OCI-M2 (cell line): ENCODE measurements around the gene SPAG7.
"Not testable (repeated sequence)": the region's sequence is repeated elsewhere in the genome, so short reads cannot be mapped to it uniquely, and the experiment has no call there.

Experiments
- DNase-seq: peaks from one replicate; lab custom pipeline; 2025; ENCODE audit not compliant: unreplicated experiment; lab: John Stamatoyannopoulos, UW

SPAG7 gene

DNA sequence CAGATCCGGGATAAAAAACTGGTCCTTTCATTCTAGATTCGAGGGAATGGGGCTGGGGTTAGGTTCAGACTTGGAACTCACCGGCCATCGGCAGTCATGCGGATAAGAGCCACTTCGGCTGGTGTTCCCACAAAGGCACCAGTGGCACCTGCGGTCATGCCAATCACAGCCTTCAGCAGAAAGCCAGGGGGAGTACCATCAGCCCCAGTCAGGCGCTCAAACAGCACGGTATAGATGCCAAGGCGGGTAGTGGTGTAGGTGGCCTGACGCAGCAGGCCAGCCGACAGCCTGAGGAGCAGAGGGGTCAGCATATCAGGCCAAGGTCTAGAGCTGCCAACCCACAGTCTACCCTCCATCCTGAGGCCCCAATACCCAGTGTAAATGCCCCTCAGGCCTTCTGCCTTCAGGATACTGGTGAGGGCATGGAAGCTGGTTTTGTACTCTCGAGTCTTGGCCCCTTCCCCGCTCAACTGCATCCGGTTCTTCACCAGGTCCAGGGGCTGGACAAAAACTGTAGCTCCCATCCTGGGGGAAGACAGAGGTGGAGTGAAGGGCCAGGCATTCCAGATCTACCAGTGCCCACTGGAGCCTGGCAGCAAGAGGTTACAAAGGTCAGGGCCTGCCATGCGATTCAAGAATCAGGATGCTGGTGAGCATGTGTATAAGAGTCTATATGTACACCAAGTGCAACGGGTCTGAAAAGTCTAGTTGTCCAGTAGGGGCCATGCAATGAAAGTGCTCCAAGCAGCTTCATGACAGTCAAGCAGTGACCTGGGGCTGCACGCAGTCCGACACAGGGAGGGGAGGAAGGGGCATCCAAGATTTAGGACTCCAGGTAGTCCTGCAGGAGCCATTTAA lies 28.7 kb downstream of the SPAG7 start:
- no peak for DNase-seq

DNA sequence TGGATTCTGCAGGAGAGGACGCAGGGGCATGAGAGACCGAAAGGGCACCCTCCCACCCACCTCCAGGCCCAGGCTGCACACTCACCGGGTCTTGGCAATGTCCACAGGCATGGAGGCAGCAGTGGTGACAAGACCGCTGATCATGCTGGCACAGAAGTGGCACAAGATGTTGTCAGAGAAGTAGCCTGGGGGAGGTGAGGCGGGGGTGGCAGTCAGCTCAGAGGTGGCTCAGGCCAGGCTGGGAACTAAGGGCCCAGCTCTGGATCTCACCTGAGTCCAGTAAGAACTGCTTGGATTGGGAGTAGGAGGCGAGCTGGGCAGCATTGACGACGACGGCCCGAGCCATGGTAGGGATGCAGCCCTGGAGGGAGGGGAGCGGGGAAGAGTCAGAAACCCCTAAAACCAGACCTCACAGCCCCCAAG lies 29.5 kb downstream of the SPAG7 start:
- no peak for DNase-seq

DNA sequence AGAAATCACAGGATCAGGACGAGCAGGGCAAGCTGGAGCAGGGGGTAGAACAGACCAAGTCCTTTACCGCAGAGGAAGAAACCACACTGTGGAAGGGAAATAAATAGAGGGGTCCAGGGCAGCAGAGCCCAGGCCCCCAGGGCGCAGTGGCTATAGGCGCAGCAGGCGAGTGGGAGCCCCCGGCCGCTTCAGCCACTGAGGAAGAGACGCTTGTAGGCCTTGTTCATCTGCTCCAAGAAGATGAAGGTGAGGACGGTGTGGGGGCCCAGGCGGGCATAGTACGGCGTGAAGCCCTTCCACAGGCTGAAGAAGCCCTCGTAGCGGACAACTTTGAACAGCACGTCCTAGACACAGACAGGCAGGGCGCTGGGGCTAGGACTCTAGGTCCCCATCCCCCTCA lies 30.1 kb downstream of the SPAG7 start:
- DNase-seq: no peak

DNA sequence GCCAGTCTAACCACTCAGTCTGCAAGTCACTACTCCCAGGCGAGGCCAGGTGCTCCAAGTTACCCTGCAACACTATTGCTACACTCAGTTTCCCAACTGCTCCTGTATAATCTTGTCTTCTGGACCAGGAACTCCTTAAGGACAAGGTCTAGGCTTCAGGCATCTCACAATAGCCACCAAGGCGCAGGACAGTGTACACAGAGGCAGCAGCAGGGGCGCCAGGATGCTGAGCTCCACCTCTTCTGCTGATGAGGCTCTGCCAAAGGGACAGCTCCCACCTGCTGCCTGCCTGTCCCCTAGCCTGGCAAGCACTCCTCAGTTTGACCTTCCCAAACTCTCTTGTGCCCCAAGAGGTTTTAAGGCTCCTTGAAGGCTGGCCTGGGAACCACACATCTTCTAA lies 31.2 kb downstream of the SPAG7 start:
- no peak for DNase-seq

DNA sequence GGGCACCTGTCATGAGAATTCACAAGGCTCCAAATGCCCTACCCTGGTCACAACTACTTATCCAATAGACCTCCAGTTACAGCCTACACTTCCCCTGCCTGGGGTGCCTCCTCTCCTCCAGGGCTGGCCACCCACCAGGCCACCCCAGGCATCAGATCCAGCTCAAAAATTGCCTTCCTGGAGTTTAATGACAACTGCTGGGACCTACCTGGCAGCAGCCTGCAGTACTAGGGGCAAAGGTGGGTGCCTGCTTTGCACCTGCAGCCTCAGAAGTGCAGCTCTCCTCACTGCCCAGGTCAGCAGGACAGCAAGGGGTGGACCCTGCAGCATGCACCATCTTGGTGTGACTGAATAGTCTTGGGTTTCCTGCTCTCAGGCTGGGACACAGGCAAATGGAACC lies 32.0 kb downstream of the SPAG7 start:
- DNase-seq: no peak

DNA sequence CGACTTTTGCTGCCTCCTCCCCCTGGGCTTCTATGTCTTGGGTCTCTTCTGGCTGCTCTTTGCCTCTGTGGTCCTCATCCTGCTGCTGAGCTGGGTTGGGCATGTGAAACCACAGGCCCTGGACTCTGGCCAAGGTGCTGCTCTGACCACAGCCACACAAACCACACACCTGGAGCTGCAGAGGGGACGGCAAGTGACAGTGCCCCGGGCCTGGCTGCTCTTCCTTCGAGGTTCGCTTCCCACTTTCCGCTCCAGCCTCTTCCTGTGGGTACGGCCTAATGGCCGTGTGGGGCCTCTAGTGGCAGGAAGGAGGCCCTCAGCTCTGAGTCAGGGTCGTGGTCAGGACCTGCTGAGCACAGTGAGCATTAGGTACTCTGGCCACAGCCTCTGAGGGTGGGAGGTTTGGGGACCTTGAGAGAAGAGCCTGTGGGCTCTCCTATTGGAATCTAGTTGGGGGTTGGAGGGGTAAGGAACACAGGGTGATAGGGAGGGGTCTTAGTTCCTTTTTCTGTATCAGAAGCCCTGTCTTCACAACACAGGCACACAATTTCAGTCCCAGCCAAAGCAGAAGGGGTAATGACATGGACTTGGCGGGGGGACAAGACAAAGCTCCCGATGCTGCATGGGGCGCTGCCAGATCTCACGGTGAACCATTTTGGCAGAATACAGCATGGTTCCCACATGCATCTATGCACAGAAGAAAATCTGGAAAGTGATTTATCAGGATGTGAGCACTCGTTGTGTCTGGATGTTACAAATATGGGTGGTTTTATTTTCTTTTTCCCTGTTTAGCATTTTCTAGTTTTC lies 33.2 kb downstream of the SPAG7 start:
- DNase-seq: no peak

DNA sequence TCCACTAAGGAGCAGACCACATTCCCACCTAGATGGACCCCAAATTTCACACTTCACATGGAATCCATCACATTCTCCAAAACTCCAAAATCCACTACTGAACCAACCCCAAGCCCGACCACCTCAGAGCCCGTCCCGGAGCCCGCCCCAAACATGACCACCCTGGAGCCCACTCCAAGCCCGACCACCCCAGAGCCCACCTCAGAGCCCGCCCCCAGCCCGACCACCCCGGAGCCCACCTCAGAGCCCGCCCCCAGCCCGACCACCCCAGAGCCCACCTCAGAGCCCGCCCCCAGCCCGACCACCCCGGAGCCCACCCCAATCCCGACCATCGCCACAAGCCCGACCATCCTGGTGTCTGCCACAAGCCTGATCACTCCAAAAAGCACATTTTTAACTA lies 34.0 kb downstream of the SPAG7 start:
- no peak for DNase-seq

DNA sequence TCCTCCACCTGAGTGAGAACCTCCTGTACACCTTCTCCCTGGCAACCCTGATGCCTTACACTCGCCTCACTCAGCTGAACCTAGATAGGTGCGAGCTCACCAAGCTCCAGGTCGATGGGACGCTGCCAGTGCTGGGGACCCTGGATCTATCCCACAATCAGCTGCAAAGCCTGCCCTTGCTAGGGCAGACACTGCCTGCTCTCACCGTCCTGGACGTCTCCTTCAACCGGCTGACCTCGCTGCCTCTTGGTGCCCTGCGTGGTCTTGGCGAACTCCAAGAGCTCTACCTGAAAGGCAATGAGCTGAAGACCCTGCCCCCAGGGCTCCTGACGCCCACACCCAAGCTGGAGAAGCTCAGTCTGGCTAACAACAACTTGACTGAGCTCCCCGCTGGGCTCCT lies 34.9 kb downstream of the SPAG7 start:
- DNase-seq: no peak

DNA sequence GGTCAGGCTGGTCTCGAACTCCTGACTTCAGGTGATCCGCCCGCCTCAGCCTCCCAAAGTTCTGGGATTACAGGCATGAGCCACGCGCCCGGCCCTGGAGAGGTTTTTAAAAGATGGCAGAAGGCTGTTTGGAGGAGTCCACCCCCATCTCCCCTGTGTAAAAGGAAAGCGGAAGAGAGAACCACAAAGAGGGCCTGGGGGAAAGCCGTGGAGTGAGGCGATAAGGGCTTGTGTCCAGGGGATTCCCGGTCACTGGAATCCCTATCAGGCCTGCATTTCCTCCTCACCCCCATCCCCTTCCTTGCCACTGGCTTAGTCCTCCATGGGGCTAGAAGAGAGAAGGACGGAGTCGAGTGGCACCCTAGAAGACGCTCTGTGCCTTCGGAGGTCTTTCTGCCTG lies 35.7 kb downstream of the SPAG7 start, which contains the start of gene GP1BA:
Gene GP1BA (plus strand): TSS at position 315 of the 400 bp plus-strand sequence. CDS start 328 bp downstream, outside the sequence.
- DNase-seq: no peak

DNA sequence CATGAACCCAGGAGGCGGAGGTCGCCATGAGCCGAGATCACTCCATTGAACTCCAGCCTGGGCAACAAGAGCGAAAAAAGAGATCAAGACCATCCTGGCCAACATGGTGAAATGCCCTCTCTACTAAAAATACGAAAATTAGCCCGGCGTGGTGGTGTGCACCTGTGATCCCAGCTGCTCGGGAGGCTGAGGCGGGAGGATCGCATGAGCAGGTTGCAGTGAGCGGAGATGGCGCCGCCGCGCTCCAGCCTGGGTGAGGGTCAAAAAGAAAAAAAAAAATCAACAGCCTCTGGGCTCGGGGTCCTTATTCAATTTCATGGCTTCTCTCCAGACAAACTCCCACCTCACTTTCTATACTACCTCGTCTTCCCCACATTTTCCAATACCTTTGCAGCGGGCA lies 38.7 kb downstream of the SPAG7 start:
- DNase-seq: no peak

DNA sequence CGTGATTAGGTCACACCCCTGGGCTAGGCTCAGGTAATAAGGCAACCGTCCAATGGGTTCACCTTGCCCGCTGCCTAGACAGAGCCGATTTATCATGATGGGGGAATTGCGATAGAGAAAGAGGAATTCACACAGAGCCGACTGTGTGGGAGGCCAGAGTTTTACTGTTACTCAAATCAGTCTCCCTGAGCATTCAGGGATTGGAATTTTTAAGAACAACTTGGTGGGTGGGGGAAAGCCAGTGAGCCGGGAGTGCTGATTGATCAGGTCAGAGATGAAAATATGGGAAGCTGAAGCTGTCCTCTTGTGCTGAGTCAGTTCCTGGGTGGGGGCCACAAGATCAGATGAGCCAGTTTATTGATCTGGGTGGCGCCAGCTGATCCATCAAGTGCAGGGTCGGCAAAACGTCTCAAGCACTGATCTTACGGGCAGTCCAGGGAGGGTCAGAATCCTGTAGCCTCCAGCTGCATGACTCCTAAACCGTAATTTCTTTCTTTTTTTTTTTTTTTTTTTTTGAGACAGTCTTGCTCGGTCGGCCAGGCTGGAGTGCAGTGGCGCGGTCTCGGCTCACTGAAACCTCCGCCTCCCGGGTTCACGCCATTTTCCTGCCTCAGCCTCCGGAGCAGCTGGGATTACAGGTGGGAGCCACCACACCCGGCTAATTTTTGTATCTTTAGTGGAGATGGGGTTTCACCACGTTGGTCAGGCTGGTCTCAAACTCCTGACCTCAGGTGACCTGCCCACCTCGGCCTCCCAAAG lies 40.9 kb downstream of the SPAG7 start:
- not testable (repeated sequence) for DNase-seq

DNA sequence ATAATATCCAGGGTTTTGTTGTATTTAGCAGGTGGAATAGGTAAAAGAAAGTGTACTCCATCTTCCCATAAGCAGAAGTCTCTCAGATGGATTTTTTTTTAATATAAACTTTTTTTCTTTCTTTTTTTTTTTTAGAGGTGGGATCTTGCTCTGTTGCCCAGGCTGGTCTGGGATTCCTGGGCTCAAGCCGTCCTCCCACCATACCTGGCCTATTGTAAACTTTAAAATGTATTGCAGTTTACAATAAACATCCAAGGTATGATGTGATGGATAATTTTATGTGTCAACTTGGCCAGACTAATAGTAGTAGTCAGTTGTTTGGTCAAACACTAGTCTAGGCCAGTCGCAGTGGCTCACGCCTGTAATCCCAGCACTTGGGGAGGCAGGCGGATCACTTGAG lies 46.3 kb downstream of the SPAG7 start:
- no peak for DNase-seq

DNA sequence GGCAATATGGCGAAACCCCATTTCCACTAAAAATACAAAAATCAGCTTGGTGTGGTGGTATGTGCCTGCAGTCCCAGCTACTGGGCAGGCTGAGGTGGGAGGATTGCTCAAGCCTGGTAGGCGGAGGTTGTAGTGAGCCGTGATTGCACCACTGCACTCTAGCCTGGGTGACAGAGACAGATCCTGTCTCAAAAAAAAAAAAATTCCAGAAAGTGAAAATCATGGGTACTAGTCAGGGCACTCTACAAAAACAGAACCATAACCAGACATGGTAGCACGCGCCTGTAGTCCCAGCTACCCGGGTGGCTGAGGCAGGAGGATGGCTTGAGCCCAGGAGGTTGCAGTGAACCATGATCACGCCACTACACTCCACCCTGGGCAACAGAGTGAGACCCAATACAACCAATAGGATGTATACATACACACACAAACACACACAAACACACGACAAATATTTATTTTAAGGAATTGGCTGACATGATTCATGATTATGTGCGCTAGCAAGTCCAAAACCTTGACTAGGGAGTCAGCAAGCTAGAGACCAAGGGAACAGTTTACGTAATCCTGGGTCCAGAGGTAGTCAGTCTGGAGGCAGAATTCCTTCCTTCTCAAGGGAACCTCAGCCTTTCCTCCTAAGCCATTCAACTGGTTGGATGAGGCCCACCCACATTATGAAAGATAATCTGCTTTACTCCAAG lies 47.1 kb downstream of the SPAG7 start:
- no peak for DNase-seq

DNA sequence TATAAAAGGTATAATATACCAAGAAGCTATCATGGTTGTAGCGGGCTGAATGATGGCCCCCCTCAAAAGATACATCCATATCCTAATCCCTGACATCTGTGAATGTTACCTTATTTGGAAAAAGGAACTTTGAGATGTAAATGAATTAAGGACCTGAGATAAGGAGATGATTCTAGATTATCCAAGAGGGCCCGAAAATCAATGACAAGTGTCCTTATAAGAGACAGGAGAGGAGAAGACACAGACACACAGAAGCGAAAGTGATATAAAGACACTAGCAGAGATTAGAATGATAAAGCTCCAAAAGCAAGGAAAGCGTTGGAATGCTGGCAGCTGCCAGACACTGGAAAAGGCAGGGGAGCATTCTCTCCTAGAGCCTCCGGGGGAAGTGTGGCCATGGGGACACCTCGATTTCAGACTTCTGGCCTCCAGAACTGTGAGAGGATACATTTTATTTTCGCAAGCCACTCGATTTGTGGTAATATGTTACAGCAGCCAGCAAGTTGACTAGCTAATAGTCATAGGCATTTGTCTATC lies 48.0 kb downstream of the SPAG7 start:
- no peak for DNase-seq

DNA sequence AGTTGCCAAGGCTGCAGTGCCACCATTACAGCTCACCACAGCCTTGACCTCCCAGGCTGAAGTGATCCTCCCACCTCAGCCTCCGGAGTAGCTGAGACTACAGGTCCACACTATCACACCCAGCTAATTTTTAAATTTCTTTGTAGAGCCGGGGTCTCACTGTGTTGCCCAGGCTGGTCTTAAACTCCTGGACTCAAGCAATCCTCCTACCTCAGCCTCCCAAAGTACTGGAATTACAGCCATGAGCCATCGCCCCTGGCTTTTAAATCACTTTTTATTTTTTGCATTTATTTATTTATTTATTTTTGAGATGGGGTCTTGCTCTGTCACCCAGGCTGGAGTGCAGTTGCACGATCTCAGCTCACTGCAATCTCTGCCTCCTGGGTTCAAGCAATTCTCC lies 53.1 kb downstream of the SPAG7 start:
- DNase-seq: not testable (repeated sequence)

DNA sequence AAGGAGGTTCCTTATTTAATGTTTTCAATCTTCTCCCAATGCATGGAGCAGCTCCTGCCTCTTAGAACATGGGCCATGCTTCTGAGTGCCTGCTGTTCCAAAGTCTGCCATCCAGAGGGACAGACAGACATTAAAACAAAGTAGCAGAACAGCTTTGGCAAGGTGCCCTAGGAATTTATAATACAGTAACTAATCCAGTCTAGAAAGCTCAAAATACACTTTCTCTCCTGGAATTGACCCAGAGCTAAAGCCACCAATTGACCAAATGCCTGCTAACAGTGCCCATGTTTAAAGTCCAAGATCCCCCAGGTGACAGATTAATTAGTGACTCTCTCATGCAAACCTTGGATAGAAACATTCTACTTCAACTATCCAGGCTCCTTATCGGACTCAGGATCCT lies 53.6 kb downstream of the SPAG7 start:
- DNase-seq: no peak
